Gastroesophageal sphincter (tissue), 3 donors: ENCODE measurements around the gene TBC1D14.

Experiments used
- EP300 ChIP-seq: sonication (generic); formaldehyde crosslinking; IDR thresholded peaks from one replicate; pipeline ENCODE4 v1.6.1; 2017; ENCODE audit warnings: antibody characterized with exemption, mild to moderate bottlenecking
- POLR2A ChIP-seq, 2 donors: fragments of 450-650 bp; IDR thresholded peaks; one replicate each; pipeline ENCODE4 v1.6.1; 2017; ENCODE audit warnings: antibody characterized with exemption in 2 of 2, mild to moderate bottlenecking in 2 of 2, moderate library complexity in 1 of 2
- TF ChIP-seq, protein P1 (sequence below), 4 experiments: fragments of 200-600 bp in 2 of 4; fragments of 450-650 bp in 2 of 4; sonication (generic) in 1 of 4; IDR thresholded peaks; one replicate each; pipeline ENCODE4 v1.5.1; 2017 to 2019; ENCODE audit warnings: antibody characterized with exemption in 4 of 4, mild to moderate bottlenecking in 2 of 4, moderate library complexity in 2 of 4

DNA sequence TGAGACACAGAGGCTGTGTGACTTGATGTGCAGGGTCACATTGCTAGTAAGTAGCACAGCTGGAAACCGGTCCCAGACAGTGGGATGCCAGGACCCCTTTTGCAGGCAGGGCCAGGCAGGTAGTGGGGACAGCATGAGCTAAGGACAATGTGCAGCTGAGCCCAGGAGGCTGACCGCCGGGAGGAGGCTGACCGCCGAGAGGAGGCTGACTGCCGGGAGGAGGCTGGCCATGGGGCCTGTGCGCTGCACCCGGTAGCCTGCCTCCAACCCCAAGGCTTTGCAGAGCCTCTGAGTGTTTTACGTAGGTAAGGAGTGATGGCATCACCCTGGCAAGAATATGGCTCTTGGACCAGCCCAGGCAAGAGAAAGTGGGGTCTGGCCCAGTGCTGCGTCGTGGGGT lies 58.9 kb downstream of the TBC1D14 start:
- TF ChIP-seq, protein P1, sequence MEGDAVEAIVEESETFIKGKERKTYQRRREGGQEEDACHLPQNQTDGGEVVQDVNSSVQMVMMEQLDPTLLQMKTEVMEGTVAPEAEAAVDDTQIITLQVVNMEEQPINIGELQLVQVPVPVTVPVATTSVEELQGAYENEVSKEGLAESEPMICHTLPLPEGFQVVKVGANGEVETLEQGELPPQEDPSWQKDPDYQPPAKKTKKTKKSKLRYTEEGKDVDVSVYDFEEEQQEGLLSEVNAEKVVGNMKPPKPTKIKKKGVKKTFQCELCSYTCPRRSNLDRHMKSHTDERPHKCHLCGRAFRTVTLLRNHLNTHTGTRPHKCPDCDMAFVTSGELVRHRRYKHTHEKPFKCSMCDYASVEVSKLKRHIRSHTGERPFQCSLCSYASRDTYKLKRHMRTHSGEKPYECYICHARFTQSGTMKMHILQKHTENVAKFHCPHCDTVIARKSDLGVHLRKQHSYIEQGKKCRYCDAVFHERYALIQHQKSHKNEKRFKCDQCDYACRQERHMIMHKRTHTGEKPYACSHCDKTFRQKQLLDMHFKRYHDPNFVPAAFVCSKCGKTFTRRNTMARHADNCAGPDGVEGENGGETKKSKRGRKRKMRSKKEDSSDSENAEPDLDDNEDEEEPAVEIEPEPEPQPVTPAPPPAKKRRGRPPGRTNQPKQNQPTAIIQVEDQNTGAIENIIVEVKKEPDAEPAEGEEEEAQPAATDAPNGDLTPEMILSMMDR (IDR thresholded peaks at IDR 0.05), result no peak
- TF ChIP-seq POLR2A (IDR thresholded peaks at IDR 0.05), result no peak
- no peak for TF ChIP-seq EP300
